Nucleus accumbens (tissue), 56 donors: ENCODE results near the gene CNDP1.

ENCODE experiments used
- DNase-seq, 56 donors: peaks; one replicate each; lab custom pipeline; 2025; lab: John Stamatoyannopoulos, UW

CNDP1 gene

DNA sequence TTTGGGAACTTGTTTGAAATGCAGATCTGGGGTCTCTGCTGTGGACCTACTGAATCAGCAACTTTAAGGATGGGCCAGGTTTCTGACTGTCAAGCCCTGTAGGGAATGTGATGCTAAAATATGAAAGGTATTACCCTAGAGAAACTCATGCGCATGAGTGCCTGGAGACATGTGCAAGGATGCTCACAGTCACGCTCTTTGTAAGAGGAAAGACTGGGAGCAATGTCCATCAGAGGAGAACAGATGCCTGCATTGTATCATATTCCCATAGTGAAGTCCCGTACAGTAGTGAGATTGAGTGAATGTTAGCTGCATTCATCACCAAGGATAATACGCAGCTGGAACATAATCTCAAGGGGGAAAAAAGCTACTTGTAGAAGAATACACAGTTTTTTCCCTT lies 77.5 kb downstream of the CNDP1 start:
- DNase-seq = peak in 6 of 56 donors; percentile 7 to 34 (median 13)

DNA sequence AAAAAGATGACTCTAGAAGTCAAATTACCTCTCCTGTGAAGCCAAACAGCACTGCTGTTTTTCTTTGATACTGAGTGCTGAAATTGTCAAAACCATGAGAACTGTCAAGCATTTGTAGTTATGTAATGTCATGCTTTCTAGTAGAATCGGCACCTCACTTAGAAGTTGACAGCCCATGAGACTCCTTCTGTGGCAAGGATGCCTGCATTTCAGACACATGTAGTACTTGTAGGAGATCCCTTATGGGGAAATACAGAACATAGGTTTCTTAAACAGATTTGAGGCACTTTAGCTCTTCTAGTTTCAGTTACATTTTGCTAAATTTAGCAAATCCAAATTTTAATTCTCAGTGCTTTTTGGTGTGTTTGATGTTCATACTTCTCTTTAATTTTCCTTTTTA lies 79.1 kb downstream of the CNDP1 start:
- peak in 1 of 56 donors; percentile 12 for DNase-seq

DNA sequence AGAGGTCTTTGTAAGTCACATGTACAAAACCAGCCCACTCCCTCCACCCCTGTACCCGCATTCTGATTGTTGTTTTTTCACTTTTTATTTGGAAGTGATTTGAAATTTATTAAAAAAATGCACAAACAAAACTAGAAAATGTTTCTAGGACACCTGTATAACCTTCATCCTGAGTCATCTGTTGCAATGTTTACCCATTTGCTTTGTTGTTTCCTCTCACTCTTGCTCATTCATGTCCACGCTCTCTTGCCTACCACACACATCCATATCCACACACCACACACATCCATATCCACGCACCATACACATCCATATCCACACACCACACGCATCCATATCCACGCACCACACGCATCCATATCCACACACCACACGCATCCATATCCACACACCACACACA lies 82.2 kb downstream of the CNDP1 start:
- no peak for DNase-seq

DNA sequence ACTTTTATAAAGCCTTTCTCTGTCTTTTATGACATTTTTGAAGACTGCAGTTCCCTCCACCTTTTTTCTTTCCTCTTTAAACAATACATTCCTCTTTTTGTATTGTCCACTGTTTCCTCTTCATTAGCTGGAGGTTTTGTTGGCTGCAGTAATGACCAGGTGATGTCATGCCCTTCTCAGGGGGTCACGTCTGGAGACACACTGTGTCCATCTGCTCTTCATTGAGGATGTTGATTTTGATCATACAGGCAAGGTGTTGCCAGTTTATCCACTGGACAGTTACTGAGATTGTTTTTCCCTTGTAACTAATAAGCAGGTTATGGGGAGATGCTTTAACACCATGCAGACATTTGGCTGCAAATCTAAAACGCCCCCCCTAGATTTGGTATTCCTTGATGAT lies 83.2 kb downstream of the CNDP1 start:
- no peak for DNase-seq

DNA sequence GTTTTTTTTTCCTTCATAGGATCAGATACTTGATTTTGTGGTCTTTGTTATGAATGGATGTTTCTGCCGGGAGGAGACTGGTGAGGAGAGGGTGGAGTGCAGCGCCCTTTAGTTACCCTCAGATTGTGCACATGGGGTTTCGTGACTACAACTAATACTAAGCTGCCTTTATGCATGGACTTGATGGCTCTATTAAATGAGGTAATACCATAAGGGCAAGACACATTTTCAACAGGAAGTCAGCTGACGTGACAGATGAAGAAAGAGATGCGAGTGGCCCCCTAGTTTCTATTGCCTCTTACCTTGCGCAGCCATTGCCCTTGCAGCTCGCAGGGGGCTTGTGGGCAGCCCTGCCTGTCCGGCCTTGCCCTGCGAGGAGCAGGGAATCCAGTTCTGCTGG lies 87.8 kb downstream of the CNDP1 start:
- no peak for DNase-seq

DNA sequence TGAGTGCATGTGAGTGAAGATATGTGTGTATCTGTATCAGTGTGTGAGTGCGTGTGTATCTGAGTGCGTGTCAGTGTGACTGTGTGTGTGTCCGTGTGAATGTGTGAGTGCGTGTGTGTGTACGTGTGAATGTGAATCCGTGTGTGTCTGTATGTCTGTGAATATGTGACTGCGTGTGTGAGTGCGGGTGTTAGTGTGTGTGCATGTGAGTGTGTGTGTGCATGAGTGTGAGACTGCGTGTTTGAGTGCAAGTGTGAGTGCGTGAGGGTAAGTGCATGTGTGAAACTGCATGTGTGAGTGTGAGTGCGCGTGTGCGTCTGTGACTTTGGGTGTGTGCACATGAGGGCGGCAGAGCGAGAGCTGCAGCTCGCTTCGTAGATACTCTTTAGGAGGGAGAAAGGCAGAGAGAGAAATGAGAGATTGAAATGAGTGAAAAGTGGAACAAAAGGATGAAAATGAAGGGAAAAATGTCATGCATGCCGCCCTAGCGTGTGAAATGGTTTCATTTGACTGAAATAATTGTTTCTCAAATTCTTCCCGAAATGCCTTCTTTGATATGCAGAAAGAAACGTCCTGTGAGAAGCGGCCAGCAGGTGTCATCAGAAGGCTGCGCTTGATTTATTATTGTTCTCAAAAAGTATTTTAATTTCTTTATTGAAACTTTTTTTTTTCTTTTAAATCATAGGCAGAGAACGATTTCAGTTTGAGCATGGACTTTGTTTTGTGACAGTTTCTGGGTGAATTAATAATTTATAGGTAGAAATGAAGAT lies 88.9 kb downstream of the CNDP1 start:
- DNase-seq = peak in 8 of 56 donors; percentile 6 to 57 (median 15)

DNA sequence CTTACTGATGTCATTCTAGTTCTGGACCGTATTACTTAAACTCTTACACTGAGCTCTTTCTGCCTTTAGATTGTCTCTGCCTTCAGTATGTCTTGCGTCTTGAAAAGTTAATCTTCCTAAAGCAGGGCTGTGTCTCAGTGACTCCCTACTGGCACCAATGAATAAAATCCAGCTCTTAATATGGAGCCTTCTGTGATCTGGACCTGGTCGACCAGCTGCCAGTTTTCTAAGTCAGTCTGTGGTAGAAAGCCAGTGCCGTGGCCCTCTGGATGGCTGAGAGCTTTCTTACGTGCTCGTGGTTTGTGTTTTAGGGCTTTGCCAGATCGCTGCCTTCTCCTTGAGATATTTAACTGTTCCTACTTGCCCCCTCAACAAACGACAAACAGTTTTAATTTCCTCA lies 90.2 kb downstream of the CNDP1 start:
- DNase-seq = no peak

DNA sequence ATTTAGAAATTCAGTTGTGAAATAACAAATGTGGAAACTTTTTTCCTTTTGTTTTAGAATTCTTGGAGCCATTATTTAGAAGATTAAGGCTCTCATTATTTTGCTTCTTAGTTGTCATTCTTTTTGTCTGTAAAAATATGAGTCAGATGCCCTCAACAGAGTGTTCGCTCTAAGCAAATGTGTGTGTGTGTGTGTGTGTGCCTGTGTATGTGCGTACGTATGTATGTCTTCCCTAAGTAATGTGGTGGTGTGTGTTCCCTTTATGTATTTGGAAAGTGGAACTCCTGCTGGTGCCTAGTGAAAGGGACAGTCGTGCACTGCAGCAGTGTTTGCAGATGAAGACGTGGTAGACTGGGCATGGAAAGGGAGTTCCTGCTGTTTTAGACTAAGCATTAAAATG lies 90.9 kb downstream of the CNDP1 start:
- DNase-seq = no peak

DNA sequence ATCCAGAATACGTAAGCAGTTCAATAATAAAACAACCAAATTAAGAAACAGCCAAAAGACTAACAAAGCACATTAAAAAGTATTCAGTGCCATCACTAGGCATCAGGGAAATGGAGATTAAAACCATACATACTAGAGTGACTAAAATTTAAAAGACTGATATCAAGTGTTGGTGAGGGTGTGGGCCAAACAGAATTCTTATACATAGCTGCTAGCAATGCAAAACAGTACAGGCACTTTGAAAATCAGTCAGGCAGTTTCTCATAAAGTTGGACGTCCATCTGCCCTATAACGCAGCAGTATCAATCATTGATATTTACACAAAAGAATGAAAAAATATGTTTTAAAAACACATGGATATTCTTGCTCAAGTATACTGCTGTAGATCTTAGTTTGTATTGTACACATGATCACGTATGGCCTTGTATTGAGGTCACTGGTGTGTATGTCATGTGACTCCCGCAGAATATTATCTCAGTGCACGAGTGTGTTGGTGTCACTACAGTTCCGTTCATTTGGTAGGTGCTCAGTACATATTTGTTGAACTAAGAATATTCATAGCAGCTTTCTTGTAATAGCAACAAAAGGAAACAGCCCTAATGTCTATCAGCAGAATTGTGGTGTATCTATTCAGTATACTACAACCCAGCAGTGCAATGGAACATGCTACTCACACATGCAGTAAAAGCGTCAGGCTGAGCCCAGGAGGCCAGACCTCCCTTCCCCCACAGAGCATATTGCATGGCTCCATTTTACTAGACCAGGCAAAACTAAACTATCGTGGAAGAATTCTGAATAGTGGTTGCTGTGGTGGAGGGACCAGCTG lies 92.0 kb downstream of the CNDP1 start:
- no peak for DNase-seq

DNA sequence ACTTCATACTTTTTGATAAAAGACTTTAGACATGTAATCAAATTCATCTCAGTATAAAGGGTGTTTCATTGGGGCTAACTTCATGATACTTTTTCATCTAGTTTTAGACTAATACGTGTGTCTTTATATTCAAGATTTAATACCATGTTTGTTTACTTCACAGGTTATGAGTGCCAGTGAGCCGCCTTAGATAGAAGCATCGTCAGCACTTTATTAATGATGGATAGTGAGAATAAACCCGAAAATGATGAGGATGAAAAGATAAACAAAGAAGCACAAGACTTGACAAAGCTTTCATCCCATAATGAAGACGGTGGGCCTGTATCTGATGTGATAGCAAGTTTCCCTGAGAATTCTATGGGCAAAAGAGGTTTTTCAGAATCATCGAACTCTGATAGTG lies 96.5 kb downstream of the CNDP1 start:
- DNase-seq = no peak

DNA sequence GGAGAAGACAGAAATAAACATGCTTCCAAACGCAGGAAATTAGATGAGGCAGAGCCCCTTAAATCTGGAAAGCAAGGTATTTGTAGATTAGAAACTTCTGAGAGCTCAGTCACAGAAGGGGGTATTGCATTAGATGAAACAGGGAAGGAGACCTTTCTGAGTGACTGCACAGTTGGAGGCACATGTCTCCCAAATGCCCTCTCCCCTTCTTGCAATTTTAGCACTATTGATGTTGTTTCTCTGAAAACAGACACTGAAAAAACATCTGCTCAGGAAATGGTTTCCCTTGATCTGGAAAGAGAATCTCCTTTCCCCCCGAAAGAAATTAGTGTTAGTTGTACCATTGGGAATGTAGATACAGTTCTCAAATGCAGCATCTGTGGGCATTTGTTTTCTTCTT lies 96.9 kb downstream of the CNDP1 start:
- DNase-seq = no peak

DNA sequence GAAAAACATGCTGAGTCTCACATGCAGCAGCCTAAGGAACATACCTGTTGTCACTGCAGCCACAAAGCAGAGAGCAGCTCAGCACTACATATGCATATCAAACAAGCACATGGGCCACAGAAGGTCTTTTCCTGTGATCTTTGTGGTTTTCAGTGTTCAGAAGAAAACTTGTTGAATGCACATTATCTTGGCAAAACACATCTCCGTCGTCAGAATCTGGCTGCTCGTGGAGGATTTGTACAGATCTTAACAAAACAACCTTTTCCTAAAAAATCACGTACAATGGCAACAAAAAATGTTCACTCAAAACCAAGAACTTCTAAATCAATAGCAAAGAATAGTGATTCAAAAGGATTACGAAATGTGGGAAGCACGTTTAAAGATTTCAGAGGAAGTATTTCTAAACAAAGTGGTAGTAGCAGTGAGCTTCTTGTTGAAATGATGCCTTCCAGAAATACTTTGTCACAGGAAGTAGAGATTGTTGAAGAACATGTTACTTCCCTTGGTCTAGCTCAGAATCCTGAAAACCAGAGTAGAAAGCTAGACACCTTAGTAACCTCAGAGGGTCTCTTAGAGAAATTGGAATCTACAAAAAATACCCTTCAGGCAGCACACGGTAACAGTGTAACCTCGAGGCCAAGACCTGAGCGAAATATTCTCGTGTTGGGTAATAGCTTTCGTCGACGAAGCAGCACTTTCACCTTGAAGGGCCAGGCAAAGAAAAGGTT lies 97.5 kb downstream of the CNDP1 start:
- DNase-seq = no peak

DNA sequence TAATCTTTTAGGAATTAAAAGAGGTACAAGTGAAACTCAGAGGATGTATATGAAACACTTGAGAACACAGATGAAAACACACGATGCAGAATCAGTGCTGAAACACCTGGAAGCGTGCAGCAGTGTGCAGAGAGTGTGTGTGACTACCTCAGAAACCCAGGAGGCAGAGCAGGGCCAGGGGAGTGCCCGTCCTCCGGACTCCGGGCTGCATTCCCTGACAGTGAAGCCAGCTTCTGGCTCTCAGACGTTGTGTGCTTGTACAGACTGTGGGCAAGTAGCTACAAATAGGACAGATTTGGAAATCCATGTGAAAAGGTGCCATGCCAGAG lies 98.0 kb downstream of the CNDP1 start:
- DNase-seq = no peak

DNA sequence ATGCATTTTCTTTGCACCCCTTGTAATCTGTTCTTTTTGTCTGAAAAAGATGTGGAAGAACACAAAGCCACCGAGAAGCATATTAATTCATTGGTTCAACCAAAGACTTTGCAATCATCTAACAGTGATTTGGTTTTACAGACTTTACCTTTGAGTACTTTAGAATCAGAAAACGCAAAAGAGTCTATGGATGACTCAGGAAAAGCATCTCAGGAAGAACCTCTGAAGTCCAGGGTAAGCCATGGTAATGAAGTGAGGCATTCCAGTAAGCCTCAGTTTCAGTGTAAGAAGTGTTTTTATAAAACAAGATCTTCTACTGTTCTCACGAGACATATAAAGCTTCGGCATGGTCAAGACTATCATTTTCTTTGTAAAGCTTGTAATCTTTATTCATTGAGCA lies 98.6 kb downstream of the CNDP1 start:
- no peak for DNase-seq

DNA sequence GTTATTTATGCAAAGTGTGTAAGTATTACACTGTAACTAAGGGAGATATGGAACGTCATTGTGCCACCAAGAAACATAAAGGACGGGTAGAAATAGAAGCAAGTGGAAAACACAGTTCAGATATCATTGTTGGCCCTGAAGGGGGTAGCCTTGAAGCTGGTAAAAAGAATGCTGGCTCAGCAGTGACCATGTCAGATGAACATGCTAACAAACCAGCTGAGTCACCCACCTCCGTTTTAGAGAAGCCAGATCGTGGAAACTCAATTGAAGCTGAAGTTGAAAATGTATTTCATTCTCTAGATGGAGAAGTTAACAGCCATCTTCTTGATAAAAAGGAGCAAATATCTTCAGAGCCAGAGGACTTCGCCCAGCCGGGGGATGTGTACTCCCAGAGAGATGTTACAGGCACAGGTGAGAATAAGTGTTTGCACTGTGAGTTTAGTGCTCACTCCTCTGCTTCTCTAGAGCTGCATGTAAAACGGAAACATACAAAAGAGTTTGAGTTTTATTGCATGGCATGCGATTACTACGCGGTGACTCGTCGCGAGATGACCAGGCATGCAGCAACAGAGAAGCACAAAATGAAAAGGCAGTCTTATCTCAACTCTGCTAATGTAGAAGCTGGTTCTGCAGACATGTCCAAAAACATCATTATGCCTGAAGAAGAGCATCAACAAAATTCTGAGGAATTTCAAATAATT lies 99.5 kb downstream of the CNDP1 start:
- no peak for DNase-seq

DNA sequence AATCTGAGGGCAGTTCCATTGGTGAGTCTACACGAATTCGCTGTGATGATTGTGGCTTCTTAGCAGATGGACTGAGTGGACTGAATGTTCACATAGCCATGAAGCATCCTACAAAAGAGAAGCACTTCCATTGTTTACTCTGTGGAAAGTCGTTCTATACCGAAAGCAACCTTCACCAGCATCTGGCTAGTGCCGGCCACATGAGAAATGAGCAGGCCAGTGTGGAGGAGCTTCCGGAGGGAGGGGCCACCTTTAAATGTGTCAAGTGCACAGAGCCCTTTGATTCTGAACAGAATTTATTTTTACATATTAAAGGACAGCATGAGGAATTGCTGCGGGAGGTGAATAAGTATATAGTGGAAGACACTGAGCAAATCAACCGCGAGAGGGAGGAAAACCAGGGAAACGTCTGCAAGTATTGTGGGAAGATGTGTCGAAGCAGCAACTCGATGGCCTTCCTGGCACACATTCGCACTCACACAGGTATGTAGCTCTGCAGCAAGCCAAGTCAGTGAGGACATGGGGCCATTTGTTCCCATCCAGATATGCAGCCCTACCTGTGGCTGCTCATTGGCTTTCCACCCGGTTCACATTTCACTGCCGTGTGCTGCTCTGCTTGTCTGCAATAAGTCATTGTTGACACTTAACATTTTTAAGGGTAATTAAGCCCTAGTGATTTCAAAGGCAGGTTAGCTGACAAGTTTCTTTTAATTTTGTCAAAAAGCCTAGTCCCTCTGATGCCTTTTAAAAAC lies 101.1 kb downstream of the CNDP1 start:
- DNase-seq = no peak
